HG03103 (cell line): Measurements from ENCODE around the gene ASB2.

Experiments used
- ATAC-seq: cut with Tn5 transposase; IDR thresholded peaks from one replicate; pipeline ENCODE4 v1.9.1; 2021; ENCODE audit warnings: low read depth; ENCODE audit not compliant: unreplicated experiment

The ASB2 gene

GRCh38 chr14:93951635-93952540, 24.5 kb downstream of the ASB2 start:
- no peak for ATAC-seq

DNA sequence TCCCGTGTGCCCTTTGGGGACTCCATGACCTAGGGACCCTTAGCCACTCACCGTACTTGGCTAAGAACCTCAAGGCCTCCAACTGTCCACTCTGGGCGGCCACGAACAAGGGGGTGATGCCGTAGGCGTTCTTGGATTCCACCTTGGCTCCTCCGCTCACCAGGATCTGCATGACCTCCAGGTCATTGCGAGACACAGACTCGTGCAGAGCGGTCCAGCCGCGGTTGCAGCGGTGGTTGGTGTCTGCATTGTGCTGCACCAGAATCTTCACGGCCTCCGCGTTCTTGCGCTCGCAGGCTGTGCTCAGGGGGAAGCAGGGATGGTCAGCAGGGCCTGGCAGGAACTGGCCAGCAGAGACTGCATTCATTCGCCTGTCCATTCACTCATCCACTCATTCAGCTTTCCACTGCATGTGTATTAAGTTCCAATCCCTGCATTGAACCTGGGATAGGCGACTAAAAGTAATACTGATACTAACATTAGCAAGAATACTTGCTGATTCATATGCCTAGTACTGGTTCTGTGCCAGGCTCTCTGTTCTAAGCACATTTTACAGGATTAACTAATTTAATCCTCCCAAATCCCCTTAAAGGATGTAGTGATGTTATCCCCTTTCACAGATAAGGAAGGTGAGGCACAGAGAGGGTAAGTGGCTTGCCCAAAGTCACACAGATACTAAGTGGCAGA, 25.3 kb downstream of the ASB2 start:
- no peak for ATAC-seq

- ATAC-seq: no peak
These were observed 26.8 kb downstream of the ASB2 start for GRCh38 chr14:93949511-93950075.

DNA sequence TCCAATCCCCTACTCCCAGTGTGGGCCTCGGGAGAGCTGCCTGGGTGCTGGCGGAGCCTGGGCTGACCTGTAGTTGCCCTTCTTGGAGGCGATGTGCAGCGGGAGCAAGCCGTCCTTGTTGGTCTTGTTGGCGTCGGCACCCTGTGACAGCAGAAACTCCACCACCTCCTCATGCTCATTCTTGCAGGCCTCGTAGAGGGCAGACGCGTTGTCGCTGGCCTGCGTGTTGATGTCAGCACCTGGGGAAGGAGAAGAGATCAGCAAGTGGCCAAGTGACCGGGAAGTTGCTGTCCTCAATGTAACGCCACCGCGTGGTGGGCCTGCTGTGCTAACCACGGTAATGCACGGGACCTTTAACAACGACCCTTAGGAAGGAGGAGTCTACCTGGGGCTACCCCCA, 29.1 kb downstream of the ASB2 start:
- no peak for ATAC-seq

GRCh38 chr14:93946541-93947090, 29.8 kb downstream of the ASB2 start:
- no peak for ATAC-seq

- no peak for ATAC-seq
These were observed 30.3 kb downstream of the ASB2 start for GRCh38 chr14:93946104-93946503.

DNA sequence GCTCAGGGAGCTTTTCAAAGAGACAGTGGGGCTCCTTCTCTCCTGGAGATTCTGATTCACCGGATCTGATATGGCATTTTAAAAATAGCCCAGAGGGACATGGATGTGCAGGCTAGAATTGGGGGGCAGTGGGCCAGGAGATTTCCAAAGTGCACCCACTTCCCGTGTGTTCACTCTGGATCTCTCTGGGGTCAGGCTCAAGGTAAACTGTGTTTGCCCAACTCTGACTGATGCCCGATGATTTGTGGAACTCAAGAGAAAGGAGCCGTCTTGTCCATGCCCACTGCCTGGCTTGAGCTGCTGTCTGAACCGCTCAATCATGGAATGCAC, 31.3 kb downstream of the ASB2 start:
- ATAC-seq: no peak

DNA sequence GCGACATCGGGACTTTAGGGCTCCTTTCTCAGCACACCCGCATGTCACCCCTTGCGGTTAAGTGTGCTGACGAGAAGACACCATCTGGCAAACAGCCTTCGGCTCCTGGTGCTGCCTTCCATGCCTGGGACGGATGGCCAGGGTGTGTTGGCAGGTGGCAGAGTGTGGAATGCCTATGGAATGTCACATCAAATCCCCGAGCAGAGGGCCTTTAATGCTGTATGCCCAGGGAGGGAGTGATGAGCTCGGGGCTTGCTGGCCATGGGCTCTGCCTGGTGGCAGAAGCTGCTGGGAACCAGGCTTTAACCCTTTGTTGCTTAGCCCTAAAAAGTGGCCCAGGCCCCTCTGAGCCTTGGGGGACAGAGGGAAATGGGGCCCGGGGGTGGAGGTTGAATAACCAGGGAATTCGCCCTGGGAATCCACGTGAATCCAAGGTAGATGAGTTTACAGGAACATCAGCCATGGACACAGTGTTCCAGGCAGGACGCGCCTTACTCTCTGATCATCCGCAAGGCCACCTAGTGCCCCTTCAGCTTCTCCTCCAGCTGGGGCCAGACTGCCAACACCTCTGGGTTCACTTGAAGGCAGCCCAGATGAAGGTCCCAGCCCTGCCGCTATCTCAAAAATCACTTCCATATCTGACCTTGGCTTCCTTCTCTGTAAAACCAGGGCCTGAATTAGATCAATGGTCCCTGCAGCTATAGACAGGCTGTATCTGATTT, 31.9 kb downstream of the ASB2 start:
- no peak for ATAC-seq

DNA sequence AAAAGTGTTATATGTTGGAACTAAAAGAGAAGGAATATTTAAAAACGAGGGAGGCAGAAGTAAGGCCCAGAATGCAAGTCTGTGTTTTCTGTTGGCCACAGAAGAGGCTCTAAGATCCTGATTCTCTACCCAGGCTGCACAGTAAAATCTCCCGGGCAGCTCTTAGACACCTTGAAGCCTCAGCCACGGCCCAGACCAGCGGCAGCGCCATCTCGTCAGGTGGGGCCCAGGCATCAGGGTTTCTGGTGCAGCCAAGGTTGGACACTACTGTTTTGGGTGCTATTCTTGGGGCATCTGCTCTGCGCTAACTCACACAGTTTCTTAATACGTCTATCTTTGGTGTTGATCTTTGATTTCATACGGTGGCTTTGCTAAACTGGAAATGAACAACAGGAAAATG, 32.4 kb downstream of the ASB2 start:
- ATAC-seq: no peak

DNA sequence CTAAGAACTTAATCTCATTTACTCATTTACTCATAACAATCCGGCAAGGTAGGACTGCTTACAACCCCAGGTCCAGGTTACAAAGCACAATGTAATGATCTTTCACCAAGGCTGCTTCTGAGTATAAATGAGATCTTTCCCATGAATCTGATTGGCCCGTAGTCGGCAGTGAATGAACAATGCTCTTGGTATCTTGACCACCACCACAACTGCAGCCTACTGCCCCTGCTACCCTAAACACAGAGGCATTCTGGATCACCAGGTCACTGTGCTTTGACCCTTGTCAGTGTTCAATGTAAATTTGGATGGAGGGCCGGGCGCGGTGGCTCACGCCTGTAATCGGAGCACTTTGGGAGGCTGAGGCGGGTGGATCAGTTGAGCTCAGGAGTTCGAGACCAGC, 33.3 kb downstream of the ASB2 start:
- no peak for ATAC-seq

DNA sequence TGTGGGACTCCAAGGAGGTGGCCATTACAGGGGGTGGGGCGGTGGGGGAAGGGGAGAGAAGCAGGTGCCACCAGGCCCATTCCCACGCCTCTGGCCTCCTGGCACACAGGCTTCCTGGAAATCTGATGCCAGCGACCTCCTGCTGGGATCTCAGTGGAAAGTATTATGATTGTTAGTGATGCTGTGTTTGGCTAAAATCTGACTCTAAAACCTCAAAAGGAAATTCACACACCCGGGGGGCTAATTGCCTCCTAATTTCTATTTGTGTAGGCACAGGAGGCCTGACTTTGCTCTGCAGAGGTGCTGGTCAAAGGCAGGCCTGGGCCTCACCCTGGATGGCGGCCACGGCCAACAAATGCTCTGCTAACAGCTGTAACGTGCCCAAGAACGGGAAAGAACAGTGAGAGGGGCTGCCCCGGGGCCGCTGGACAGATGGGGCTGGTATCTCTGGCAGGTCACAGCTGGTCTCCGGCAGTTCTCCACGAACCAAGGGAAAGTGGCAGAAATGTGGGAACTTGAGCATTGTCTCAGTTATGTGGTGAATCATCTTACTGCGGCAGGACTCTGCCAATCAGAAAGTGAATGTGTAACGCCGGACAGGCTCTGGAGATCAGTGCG, 35.0 kb downstream of the ASB2 start:
- no peak for ATAC-seq

- no peak for ATAC-seq
These were observed 35.9 kb downstream of the ASB2 start for GRCh38 chr14:93940437-93940836.

- ATAC-seq: peak; percentile 93
These were observed 36.8 kb downstream of the ASB2 start for GRCh38 chr14:93939304-93940229.

DNA sequence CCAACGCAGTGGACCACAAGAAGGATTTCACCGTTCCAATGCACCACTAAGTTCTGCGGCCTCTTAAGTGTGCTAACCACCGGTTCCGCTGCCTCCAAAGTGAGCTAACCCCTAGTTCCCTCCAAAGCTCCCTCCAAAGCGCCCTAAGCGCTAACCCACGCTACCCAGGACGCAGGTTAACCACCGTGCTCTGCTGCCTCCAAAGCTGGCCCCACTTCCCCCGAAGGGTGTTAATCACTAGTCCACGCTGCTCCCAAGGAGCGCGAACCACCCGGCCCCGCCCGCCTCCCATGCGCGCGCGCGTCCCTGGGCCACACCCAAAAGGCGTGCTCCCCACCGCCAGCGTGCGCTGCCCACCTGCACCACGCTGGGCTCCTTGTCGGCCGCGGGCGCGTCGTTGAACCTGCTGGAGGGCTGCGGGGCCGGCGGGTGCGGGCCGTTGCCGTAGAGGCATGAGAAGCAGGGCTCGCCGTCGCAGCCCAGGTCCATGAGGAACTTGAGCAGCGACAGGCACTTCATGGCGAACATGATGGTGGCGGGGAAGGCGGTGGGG, 37.5 kb downstream of the ASB2 start:
- no peak for ATAC-seq

DNA sequence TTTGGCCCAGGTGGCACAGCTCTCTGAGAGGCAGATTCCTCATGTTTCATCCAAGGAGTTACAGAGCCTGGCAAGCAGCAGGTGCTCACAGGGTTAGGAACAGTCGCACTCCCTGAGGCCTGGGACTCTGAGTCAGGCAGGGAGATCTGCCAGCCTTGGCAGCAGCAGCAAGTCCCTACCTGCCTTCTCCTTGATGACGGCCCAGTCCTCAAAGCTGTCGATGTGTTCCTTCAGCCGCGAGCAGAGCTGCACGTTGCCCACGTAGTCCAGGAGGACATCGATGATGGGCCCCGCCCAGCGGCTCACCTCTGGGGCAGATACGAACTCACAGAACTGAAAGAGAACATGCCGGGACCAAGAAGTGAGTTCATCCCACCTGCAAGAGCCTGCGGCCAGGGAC, 38.9 kb downstream of the ASB2 start:
- no peak for ATAC-seq

- ATAC-seq: no peak
These were observed 39.4 kb downstream of the ASB2 start for GRCh38 chr14:93936926-93937325.

DNA sequence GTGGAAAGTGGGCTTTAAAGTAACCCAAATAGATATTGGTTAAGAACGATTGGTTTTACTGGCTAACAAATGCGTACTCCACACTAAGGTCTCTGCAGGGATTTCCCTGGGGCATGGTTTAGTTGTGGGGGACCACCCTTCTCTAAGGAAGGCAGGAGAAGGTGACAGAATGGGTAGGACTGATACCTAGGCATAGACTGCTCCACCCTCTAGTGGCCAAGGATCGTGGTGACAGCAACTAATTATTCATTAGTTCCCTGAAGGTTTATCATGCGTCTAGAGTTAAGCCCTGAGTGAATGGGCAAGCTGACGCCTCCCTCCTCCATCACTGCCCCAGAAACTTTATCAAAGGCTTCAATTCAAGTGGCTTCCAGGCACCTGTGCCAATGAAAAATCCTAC, 40.1 kb downstream of the ASB2 start:
- no peak for ATAC-seq

DNA sequence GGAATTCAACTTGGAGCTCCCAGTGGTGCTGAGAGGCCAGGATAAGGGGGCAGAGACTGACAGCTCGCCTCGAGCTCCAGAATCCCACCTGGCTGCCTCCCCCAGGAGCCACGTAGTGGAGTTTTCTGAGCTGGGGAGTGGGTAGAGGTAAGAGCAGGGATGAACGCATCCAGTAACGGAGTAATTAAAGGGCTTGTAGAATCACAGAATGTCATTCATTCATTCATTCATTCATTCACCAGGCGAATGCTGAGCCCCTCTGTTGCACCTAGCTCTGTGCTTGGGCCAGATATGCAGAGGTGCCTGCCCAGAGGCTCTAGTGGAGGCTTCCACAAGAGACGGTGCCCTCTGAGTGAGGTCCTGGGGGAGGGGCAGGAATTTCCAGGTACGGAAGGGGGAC, 41.2 kb downstream of the ASB2 start:
- no peak for ATAC-seq

GRCh38 chr14:93932642-93933041, 43.7 kb downstream of the ASB2 start:
- no peak for ATAC-seq
